ENCODE data around the gene WDR53. TPM values are rescaled to one million over a fixed set of nuclear protein-coding genes. Genes with fewer than 3 reads are reported as not detected.
"Not testable (repeated sequence)": the region's sequence is repeated elsewhere in the genome, so short reads cannot be mapped to it uniquely, and the experiment has no call there.

WDR53 gene
- 8.9 and 9.4 TPM in 2 replicates for total RNA-seq (2014; rRNA removed; shearing (Covaris generic))
- 9.3 and 12.7 TPM in 2 replicates for polyA plus RNA-seq (2016; fragmentation: Nextera tagmentation; extraction: Ambion mirVana)

- Histone ChIP-seq H3F3A (ENCODE audit: insufficient read depth) (peaks cover 16% of the 10 kb centered on the region; the same call in 1 of the 2 replicates), H4K20me1 (ENCODE audit: insufficient read depth) (0 out of 2 replicates have a peak, but pooled peaks cover 3% of the 10 kb centered on the region), H3K36me3 (ENCODE audit: low read depth) (no peaks in the 10 kb centered on the region), H3K9me2 (ENCODE audit: insufficient read depth) (no peaks in the 10 kb centered on the region), H3K4me1 (ENCODE audit: insufficient read depth) (peaks cover 13% of the 10 kb centered on the region), H3K4me3 (peak within 1 kb of the TSS; percentile 98), H3K4me2 (ENCODE audit: unreplicated experiment) (peak within 1 kb of the TSS; percentile 84), H3K9ac (peak within 1 kb of the TSS; percentile 90), H2AFZ (peak within 1 kb of the TSS; percentile 97), H3K27ac (peak within 1 kb of the TSS; percentile 53), H3K79me2 (ENCODE audit: insufficient read depth) (peaks cover 76% of the 10 kb centered on the region), H3K9me3 (ENCODE audit: low read depth) (no peaks in the 10 kb centered on the region), H3K27me3 (replicated peaks; ENCODE audit: insufficient read depth) (no peaks in the 10 kb centered on the region)
- in situ Hi-C loops (cut with MboI), result no loop called here
- DNase-seq, result peak; percentile 99
- TF ChIP-seq EZH2 (IDR thresholded peaks at IDR 0.05; ENCODE audit: insufficient read depth, poor library complexity, severe bottlenecking), result no peak
- TF ChIP-seq EZH2phosphoT487 (IDR thresholded peaks at IDR 0.05; ENCODE audit: insufficient read depth, low read depth), result no peak
- WGBS, 2 experiments (ENCODE audit: low coverage in 1 of 2, low lambda C conversion rate in 2 of 2, missing lambda C conversion rate in 2 of 2), result 1% methylated on average over 54 to 82 of the region's 87 CpGs
Measured at GRCh38 chr3:196568246-196569002, at the start of gene WDR53, which contains the start of gene FBXO45. Gene WDR53 (minus strand): TSS chr3:196568554. CDS start chr3:196561475, 7,079 bp downstream. Gene FBXO45 (plus strand): TSS chr3:196568660. CDS start chr3:196568985, 325 bp downstream.

DNA sequence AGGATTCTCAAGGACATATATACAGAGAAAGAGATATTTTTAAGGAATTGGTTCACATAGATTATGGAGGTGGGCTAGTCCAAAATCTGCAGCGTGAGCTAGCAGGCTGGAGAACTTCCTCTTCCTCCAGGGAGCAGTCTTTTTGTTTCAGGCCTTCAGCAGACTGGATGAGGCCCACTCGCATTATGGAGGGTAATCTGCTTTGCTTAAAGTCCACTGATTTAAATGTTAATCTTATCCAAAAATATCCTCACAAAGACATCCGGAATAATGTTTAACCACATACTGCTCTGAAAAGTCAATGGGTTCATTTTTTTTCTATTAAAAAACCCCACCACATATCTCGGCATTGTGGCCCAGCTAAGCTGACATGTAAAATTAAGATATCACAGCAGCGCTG lies 48.9 kb upstream of the WDR53 start:
- in situ Hi-C loops (cut with MboI), result no loop called here
- Histone ChIP-seq H3K4me3 (no peak overlapping the region), H3K36me3 (ENCODE audit: low read depth) (no peaks in the 10 kb centered on the region), H3F3A (ENCODE audit: insufficient read depth) (no peaks in the 10 kb centered on the region), H3K4me2 (ENCODE audit: unreplicated experiment) (no peak overlapping the region), H4K20me1 (ENCODE audit: insufficient read depth) (no peaks in the 10 kb centered on the region), H3K9ac (no peak overlapping the region), H3K4me1 (ENCODE audit: insufficient read depth) (no peaks in the 10 kb centered on the region), H3K79me2 (ENCODE audit: insufficient read depth) (no peaks in the 10 kb centered on the region), H3K27ac (no peak overlapping the region), H3K9me3 (ENCODE audit: low read depth) (no peaks in the 10 kb centered on the region), H3K9me2 (ENCODE audit: insufficient read depth) (no peaks in the 10 kb centered on the region), H2AFZ (no peak overlapping the region), H3K27me3 (replicated peaks; ENCODE audit: insufficient read depth) (no peaks in the 10 kb centered on the region)
- no peak for TF ChIP-seq EZH2 (IDR thresholded peaks at IDR 0.05; ENCODE audit: insufficient read depth, poor library complexity, severe bottlenecking)
- no peak for TF ChIP-seq EZH2phosphoT487 (IDR thresholded peaks at IDR 0.05; ENCODE audit: insufficient read depth, low read depth)
- 82 to 84% methylated on average over 5 of the region's 5 CpGs for WGBS, 2 experiments (ENCODE audit: low coverage in 1 of 2, low lambda C conversion rate in 2 of 2, missing lambda C conversion rate in 2 of 2)
- no peak for DNase-seq

- H3K9me3 ChIP-seq (ENCODE audit: low read depth); H3K27me3 ChIP-seq (replicated peaks; ENCODE audit: insufficient read depth); H4K20me1 ChIP-seq (ENCODE audit: insufficient read depth); H3K27ac ChIP-seq; H3K79me2 ChIP-seq (ENCODE audit: insufficient read depth); H3K4me1 ChIP-seq (ENCODE audit: insufficient read depth); H3K4me3 ChIP-seq; H3K4me2 ChIP-seq (ENCODE audit: unreplicated experiment); H3K9ac ChIP-seq; H3K9me2 ChIP-seq (ENCODE audit: insufficient read depth); H3F3A ChIP-seq (ENCODE audit: insufficient read depth); H3K36me3 ChIP-seq (ENCODE audit: low read depth); in situ Hi-C loops (cut with MboI); DNase-seq; H2AFZ ChIP-seq: not testable (repeated sequence)
- WGBS, 2 experiments (ENCODE audit: low coverage in 1 of 2, low lambda C conversion rate in 2 of 2, missing lambda C conversion rate in 2 of 2), result 63 to 71% methylated on average over 6 of the region's 6 CpGs
Measured at GRCh38 chr3:196615234-196615633, 46.9 kb upstream of the WDR53 start.

- TF ChIP-seq EZH2 (IDR thresholded peaks at IDR 0.05; ENCODE audit: insufficient read depth, poor library complexity, severe bottlenecking), result no peak
- TF ChIP-seq EZH2phosphoT487 (IDR thresholded peaks at IDR 0.05; ENCODE audit: insufficient read depth, low read depth), result no peak
- H3K4me2 ChIP-seq (ENCODE audit: unreplicated experiment), result no peak overlapping the region
- H3F3A ChIP-seq (ENCODE audit: insufficient read depth), result no peaks in the 10 kb centered on the region
- no peak overlapping the region for H3K4me3 ChIP-seq
- 0 out of 2 replicates have a peak overlapping the region, but pooled peaks have one; percentile 33 for H2AFZ ChIP-seq
- no peaks in the 10 kb centered on the region for H3K9me3 ChIP-seq (ENCODE audit: low read depth)
- 80 to 84% methylated on average over 10 of the region's 10 CpGs for WGBS, 2 experiments (ENCODE audit: low coverage in 1 of 2, low lambda C conversion rate in 2 of 2, missing lambda C conversion rate in 2 of 2)
- no peaks in the 10 kb centered on the region for H3K9me2 ChIP-seq (ENCODE audit: insufficient read depth)
- H3K79me2 ChIP-seq (ENCODE audit: insufficient read depth), result no peaks in the 10 kb centered on the region
- no peaks in the 10 kb centered on the region for H3K4me1 ChIP-seq (ENCODE audit: insufficient read depth)
- H3K27ac ChIP-seq, result no peak overlapping the region
- DNase-seq, result no peak
- no peak overlapping the region for H3K9ac ChIP-seq
- H4K20me1 ChIP-seq (ENCODE audit: insufficient read depth), result no peaks in the 10 kb centered on the region
- in situ Hi-C loops (cut with MboI), result no loop called here
- no peaks in the 10 kb centered on the region for H3K36me3 ChIP-seq (ENCODE audit: low read depth)
- H3K27me3 ChIP-seq (replicated peaks; ENCODE audit: insufficient read depth), result no peaks in the 10 kb centered on the region; the same call in 1 of the 2 replicates
Measured at GRCh38 chr3:196611761-196612483, 43.6 kb upstream of the WDR53 start.
